Daoy (cell line): ENCODE data around the gene FAAP20. TPM values are rescaled to one million over a fixed set of nuclear protein-coding genes. Genes with fewer than 3 reads are reported as not detected.
"Not testable (repeated sequence)": the region's sequence is repeated elsewhere in the genome, so short reads cannot be mapped to it uniquely, and the experiment has no call there.

Source experiments
- DNase-seq: peaks from one replicate; pipeline ENCODE4 v3.0.0-alpha.2; 2015; ENCODE audit warnings: low read depth
- total RNA-seq: library from RNA; depleted of rRNA; stranded (reverse); fragments of >200 nt; shearing (Covaris generic); gene quantifications from 2 replicates; pipeline ENCODE4 v1.2.3, GENCODE V29; 2014

The FAAP20 gene
- total RNA-seq, 1 experiment from 2014 or later: 26.3 TPM

GRCh38 chr1:2159124-2159523 lies 35.4 kb downstream of the FAAP20 start:
- no peak for DNase-seq

- no peak for DNase-seq
Observed at GRCh38 chr1:2158272-2158671, 36.3 kb downstream of the FAAP20 start.

DNA sequence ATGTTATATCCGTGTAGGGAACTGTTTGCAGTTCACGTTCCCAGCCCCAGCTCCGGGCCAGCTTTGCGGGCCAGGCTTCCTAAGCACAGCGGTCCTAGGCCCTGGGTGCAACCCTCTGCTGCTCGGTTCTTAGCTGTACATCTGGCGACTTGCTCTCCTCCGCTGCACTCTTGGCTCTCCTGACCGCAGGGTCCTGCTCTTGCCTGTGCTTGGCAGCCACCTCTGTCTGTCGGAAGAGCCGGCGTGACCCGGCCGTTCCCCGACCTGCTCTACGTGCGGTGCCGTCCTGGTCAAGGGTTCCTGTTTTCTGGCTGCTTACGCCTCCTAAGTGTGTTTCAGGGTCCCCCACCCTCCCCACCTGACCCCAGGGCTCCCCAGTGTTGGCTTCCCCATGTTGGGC lies 36.7 kb downstream of the FAAP20 start:
- no peak for DNase-seq

GRCh38 chr1:2156866-2157265 lies 37.7 kb downstream of the FAAP20 start:
- no peak for DNase-seq

DNA sequence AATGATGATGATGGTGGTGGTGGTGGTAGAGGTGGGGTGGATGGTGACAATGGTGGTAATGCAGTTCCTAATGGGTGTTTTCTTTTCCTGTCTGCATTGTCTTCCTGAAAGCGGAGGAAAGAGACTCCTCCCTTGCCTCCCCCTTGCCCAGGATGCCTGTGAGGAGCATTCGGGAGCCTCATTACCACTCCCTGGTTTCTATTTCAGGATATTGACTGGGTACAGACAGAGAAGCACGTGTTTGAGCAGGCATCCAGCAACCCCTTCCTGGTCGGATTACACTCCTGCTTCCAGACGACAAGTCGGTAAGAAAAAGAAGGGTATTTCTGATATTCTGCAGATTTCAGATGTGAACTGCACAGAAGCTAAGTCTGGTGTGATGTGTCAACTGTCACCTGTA lies 38.8 kb downstream of the FAAP20 start:
- DNase-seq: no peak

DNA sequence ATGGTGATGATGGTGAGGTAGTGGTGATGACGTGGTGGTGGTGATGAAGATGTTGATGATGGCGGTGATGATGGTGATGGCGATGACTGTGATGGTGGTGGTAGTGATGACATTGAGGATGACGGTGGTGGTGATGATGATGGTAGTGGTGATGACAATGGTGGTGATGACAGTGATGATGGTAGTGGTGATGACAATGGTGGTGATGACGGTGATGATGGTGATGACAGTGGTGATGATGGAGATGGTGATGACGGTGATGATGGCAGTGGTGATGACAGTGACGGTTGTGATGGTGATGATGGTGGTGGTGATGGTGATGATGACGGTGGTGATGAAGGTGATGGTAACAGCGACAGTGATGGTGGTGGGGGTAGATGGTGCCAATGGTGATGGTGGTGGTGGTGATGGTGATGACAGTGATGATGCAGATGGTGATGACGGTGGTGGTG lies 39.4 kb downstream of the FAAP20 start:
- no peak for DNase-seq

DNA sequence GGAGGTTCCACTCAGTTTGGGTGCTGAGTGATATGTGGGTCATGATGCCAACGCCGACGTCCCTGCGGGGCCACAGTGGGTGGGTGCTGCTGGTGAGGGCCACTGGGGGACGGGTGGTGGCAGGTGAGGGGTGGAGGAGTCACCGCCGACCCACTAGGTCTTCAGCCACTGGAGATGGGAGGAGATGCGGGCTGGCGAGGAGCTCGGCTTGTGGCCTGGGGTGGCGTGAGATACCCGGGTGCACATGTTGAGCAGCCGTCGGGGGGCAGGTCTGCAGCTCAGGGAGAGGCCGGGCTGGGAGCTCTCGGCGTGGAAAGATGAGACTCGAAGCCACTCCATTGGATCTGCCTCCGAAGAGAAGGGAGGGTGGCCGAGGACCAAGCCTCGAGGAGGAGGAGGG lies 40.5 kb downstream of the FAAP20 start:
- DNase-seq: no peak

DNA sequence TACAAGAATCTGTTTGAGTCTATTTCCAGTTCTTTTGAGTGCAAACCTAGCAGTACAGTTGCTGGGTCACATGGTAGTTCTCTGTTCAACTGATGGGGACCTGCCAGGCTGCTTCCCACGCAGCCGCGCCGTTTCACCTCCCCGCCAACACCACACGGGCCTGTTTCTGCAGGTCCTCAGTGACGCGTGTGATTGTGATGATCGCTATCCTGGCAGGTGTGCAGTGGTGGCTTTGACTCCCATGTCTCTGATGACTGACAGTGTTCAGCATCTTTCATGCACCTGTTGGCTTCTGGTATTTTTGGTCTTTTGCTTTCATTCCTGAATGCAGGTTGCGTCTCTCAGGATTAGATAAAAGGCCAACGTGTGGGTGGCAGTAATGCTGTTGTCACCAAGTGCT lies 41.6 kb downstream of the FAAP20 start:
- no peak for DNase-seq

DNA sequence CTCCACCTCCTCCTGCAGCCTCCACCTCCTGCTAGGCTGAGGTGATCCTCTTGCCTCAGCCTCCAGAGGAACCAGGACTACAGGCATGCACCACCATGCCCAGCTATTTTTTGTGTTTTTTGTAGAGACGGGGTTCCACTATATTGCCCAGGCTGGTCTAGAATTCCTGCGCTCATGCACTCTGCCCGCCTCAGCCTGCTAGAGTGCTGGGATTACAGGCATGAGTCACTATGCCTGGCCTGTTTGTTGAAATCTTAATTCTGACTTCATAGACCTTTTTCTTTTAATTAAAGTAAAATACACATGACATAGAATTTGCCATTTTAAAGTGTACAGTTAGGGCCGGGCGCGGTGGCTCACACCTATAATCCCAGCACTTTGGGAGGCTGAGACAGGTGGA lies 42.7 kb downstream of the FAAP20 start:
- no peak for DNase-seq

- DNase-seq: no peak
Observed at GRCh38 chr1:2151252-2151651, 43.3 kb downstream of the FAAP20 start.

GRCh38 chr1:2150801-2151200 lies 43.8 kb downstream of the FAAP20 start:
- no peak for DNase-seq

GRCh38 chr1:2148691-2149090 lies 45.9 kb downstream of the FAAP20 start:
- DNase-seq: peak; percentile 37

DNA sequence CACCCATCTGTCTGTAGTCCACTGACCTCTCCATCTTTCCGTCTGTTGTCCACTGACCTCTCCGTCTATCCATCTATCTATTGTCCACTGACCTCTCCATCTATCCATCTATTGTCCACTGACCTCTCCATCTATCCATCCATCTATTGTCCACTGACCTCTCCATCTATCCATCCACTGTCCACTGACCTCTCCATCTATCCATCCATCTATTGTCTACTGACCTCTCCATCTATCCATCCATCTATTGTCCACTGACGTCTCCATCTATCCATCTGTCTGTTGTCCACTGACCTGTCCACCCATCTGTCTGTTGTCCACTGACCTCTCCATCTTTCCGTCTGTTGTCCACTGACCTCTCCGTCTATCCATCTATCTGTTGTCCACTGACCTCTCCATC lies 46.7 kb downstream of the FAAP20 start:
- not testable (repeated sequence) for DNase-seq

DNA sequence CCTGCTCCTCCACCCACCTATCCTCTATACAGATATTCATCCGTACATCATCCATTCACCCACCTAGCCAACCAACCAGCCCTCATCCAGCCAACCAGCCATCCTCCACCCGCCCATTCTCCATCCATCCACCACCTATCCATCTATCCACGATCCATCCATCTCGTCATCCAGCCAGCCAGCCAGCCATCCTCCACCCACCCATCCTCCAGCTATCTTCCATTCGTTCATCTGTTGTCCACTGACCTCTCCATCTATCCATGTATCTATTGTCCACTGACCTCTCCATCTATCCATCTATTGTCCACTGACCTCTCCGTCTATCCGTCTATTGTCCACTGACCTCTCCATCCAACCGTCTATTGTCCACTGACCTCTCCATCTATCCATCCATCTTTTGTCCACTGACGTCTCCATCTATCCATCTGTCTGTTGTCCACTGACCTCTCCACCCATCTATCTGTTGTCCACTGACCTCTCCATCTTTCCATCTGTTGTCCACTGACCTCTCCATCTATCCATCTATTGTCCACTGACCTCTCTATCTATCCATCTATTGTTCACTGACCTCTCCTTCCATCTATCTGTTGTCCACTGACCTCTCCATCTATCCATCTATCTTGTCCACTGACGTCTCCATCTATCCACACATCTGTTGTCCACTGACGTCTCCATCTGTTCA lies 47.6 kb downstream of the FAAP20 start:
- DNase-seq: no peak

DNA sequence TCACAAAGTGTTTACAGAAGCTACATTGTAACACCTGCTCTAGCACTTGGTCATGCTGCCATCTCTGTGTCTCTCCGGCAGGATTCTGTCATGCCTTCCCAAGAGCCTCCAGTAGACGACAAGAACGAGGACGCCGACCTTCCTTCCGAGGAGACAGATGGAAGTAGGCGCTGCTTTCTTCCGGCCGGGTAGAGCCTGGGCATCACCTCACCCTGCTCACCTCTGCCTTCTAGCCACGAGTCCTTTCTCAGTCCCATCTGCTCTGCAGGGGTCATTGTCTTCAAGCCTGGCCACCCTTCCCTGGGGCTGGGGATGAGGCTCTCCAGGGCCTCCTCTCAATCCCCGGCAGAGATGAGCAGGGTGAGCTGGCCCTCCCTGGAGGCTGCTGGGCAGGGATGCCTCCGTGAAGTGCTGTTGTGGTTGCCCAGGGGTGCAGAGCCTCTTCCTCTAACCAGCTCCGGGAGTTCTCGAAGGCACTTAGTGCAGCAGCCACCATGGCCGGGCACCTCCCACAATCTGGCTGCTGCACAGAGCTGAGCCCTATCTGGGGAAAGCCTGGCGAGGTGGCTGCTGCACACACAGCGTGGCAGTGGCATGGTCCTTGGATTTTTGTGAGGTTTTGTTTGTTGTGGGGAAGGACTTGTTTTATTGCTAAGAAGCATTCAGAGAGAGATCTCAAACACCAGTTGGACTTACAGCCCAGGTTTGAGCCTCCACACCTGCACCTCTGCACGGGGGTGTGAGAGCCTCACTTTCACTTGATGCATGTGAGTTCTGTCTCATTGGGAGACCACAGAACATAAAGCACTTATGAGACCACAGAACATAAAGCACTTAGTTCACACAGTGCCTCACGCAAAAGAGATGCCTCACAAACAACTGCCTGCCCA lies 48.4 kb downstream of the FAAP20 start:
- DNase-seq: no peak

GRCh38 chr1:2144501-2145090 lies 50.0 kb downstream of the FAAP20 start:
- no peak for DNase-seq

DNA sequence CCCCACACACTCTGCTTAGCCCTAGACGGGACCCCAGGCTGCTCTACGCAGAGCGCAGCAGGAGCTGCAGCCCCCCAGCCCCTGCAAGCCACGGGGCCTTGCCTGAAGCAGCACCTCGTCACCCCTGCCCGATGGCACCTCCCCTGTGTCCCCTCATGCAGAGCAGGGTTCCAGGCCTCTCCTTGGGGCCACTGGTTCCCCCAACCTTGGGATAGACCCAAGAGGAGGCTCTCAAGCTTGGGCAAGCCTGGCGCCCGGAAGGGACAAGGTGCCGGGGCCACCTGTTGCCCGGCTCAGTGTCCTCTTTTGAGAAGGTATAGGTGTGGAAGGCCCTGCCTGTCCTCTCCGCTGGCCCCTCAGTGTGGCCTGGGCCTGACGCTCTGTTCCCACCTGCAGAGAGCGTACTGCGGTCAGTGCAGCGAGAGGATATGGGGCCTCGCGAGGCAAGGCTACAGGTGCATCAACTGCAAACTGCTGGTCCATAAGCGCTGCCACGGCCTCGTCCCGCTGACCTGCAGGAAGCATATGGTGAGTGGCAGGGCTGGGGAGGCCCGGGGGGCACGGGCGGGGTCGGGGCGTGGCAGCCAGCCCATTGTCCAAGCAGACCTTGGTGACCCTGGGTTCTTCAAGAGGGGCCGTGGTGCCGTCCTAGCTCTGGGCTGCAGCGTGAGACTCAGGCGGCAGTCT lies 50.6 kb downstream of the FAAP20 start:
- DNase-seq: no peak

DNA sequence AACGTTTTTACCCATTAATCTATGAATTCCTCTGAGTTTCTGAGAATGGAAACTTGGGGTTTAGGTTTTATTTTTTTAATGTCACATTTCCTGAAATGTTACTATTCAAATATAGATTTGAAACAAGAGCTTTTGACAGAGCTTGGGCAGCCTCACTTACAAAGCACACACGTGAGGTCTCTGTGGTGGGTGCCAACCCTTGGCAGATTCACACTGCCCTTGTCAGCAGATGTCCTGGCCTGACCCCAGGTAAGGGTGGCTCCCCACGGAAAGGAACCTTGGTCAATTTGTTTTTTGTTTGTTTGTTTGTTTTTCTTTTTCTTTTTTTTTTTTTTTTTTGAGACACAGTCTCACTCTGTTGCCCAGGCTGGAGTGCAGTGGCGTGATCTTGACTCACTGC lies 53.5 kb downstream of the FAAP20 start:
- DNase-seq: no peak
